Measurements from ENCODE around the gene PDK4.
"Not testable (repeated sequence)": the region's sequence is repeated elsewhere in the genome, so short reads cannot be mapped to it uniquely, and the experiment has no call there.

Gene PDK4

DNA sequence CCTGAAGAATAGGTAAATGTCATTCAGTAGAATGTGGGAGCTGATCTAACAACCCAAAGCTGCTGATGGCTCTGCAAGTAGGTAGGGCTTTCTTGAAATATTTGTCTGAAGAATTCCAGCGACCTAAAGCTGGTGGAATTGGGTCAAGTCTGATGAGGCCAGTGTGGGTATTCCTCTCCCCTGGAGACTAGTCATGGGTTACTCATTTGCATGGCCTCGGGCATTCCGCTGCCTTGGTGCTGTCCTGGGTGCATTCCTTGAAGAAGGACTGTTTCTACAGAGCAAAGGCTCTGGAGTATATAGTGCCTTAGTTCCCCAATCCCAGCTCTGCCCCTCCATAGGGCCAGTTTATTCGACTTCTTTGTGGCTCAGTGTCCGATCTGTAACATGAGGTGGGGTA lies 19.2 kb downstream of the PDK4 start:
- no peak for DNase-seq (ENCODE audit: low read depth, low spot score)

DNA sequence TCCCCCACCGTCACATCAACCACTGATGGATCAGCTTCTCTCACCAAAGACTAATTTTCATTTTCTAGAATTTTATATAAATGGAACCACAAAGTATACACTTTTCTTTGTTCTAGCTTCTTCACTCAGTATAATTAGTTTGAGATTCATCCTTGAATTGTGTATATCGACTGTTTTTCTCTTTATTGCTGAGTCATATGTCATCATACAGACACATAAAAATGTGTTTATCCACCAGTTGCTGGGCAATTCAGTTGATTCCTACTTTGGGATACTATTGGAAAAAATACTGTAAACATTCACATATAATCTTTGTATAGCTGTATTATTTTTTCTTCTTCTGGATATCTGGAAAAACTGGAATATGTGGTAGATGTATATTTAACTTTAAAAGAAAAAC lies 26.6 kb downstream of the PDK4 start:
- DNase-seq (ENCODE audit: low read depth, low spot score), result no peak

- DNase-seq (ENCODE audit: low read depth, low spot score), result no peak
Measured at GRCh38 chr7:95560674-95561073, 35.6 kb downstream of the PDK4 start.

DNA sequence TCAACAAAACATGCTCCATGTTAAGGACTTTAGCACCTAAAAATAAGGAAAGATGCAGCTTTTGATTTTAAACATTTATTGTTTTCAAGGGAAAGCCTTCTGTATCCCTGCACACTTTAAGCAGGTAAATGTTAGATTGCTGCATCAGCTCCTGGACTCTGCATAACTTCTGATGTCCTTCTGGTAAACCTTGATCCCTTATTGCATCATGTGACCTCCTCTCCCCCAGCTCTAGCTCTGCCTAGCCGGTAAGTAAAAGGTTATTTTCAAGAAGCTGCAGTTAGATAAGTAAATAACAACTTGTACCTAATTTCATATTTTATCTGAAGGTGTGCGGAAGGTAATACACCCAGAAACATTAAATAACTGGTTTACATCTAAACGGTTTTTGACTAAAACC lies 37.5 kb downstream of the PDK4 start:
- no peak for DNase-seq (ENCODE audit: low read depth, low spot score)

GRCh38 chr7:95556777-95557176 lies 39.5 kb downstream of the PDK4 start:
- no peak for DNase-seq (ENCODE audit: low read depth, low spot score)

GRCh38 chr7:95553939-95554338 lies 42.4 kb downstream of the PDK4 start:
- no peak for DNase-seq (ENCODE audit: low read depth, low spot score)

DNA sequence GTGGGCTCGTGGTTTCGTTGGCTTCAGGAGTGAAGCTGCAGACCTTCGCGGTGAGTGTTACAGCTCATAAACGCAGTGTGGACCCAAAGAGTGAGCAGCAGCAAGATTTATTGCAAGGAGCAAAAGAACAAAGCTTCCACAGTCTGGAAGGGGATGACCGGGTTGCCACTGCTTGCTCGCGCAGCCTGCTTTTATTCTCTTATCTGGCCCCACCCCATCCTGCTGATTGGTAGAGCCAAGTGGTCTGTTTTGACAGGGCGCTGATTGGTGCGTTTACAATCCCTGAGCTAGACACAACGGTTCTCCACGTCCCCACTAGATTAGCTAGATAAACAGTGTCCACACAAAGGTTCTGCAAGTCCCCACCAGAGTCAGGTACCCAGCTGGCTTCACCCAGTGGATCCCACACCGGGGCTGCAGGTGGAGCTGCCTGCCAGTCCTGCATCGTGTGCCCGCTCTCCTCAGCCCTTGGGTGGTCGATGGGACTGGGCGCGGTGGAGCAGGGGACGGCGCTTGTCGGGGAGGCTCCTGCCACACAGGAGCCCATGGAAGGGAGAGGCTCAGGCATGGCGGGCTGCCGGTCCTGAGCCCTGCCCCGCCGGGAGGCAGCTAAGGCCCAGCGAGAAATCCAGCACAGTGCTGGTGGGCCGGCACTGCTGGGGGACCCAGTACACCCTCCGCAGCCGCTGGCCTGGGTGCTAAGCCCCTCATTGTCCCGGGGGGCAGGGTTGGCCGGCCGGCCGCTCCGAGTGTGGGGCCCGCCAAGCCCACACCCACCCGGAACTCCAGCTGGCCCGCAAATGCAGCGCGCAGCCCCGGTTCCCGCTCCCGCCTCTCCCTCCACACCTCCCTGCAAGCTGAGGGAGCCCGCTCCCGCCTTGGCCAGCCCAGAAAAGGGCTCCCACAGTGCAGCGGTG lies 44.0 kb downstream of the PDK4 start:
- DNase-seq (ENCODE audit: low read depth, low spot score), result not testable (repeated sequence)

DNA sequence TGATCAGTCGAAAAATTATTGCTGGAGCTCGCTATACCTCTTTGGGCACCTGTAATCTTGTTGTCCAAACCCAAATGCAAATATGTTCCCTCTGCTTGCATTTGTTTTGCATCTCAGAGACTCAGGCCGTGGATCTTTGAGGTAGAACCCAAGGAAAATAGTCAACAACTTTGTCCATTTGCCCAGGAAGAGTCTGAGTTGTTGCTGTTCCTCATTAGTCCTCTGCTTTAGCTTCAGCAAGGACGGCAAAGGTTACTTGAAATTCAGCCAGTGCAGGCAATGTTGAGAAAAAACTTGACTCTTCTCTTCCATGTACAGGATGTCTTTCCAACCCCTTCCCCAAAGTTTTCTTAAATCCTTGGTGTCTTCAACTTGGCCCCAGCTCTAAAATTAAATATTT lies 45.8 kb downstream of the PDK4 start:
- no peak for DNase-seq (ENCODE audit: low read depth, low spot score)

GRCh38 chr7:95549818-95550529 lies 46.3 kb downstream of the PDK4 start:
- no peak for DNase-seq (ENCODE audit: low read depth, low spot score)

DNA sequence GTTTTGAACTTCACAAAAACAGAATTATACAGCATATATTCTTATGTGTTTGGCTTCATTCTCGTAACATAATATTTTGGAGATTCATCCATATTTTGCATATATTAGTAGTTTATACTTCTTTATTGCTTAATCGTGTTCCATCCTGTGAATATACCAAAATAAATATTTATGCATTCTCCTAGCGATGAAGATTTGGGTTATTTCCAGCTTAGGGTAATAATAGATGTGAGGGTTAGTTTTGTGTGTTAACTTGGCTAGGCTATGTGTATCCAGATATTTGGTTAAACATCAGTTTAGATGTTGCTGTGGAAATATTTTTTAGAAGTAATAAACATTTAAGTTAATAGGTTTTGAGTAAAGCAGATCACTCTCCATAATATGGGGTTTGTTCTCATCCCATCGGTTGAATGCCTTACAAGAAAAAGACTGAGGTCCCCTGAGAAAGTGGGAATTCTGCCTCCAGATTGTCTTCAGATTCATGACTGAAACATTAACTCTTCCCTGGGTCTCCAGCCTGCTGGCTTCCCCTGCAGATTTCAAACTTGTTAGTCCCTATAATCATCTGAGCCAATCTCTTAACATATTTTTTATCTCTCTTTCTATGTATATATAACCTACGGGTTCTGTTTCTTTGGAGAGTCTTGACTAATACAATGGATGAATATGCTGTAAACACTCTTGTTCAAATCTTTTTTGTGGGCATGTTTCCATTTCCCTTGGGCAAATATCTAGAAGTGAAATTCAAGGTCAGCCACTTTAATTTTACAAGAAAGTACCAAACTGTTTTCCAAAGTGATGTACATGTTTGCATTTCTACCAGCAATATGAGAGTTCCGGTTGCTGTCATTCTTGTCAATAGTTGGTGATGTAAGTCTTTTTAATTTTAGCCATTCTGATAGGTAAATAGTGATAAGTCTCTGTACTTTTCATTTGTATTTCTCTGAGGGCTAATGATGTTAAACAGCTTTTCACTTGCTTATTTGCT lies 48.7 kb downstream of the PDK4 start:
- DNase-seq (ENCODE audit: low read depth, low spot score), result no peak

DNA sequence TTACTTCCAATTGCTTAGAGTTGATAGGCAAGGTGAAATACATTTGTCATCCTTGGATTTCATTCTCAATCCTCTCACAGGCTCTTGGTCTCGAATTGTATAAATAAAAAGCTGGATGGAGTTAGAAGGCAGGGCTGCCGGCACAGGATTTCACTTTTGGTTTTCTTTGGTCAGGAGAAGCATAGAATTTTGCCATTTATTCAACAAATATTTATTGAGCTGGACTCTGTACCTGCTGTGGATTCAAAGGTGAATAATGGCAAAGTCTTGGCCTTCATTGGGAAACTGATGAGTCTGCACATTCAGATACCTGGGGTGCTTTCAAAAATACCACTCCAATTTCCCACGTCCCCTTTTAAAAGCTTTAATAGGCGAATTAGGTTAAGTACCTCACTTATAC lies 49.7 kb downstream of the PDK4 start:
- DNase-seq (ENCODE audit: low read depth, low spot score), result no peak

DNA sequence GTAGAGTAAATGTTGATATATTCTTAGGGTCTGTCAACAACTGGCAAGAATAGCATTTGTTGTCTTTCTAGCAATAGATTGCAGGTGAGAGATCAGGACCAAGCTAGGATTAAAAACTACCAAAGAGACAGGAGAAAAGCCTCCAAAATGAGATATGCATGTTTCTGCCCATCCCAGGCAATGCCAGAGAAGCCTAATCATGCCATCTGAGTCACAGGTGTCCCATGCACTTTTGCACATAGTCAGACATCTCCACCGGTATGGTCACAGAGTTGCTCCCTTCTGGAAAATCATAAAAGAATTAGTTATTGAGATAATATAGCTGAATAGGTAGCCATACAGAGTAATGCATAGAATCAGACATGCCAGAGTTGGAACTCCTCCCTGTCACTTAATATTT lies 50.6 kb downstream of the PDK4 start:
- no peak for DNase-seq (ENCODE audit: low read depth, low spot score)

DNA sequence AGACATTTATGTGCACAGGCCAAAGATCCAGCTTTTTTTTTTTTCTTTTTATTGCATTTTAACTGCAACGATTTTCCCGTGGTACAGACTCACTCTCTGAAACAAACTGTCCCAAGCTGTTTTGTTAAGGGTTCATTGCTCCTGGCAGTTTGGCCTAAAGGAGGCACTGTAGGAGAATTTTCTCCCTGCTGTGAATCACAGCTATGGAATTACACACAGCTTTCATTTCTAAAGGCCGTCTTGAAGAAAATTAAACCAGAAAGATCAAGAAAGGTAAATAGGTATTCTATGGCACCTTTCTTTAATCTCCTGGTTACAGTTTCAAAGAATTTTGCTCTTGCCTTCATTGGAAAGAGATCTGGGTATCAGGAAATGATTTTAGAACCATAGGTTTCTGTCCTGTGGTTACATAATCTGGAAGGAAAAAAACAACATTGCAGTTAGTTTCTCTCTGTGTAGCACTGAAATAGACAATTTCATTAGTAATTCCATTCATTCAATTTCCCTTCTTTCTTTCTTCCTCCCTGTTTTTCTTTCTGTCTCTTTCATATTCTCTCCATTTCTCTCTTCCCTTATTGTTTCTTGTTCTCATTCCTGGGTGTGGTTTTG lies 51.2 kb downstream of the PDK4 start:
- no peak for DNase-seq (ENCODE audit: low read depth, low spot score)

GRCh38 chr7:95544171-95544570 lies 52.1 kb downstream of the PDK4 start:
- DNase-seq (ENCODE audit: low read depth, low spot score), result no peak

DNA sequence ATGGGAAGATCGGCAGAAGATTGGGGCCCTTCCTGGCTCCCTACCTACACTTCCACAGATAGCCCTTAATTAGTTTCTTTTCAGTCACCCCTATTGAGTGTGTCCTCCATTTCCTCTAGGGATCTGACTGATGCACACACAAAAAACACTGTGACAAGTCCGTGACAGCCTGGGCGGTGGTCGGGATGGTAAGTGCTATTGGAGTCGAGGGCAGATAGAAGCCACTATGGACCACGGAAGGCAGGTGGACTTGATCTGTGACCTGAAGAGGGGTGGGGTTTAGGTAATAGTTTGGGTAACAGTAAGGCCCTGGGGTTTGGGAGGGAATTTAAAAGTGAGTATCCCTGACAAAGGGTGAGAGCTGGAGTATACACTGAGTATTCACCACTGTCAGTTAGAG lies 53.0 kb downstream of the PDK4 start:
- DNase-seq (ENCODE audit: low read depth, low spot score), result no peak

DNA sequence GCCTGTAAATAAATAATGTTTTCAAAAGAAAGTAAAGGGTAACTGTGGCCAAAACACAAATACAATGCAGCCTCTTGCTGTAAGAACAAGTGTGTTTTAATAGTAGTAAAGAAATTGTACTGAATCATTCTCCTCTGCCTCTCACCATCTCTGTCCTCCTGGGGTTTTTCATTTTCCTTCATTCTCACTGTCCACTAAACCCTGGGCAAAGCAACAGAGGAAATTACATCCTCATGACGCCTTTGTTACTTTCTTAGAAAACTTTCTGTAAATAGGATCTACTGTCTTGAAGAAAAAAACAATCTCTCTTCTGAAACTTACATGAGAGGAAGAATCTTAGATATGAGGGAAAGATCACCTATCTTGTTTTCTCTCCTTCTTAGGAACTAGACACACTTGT lies 56.0 kb downstream of the PDK4 start:
- no peak for DNase-seq (ENCODE audit: low read depth, low spot score)

DNA sequence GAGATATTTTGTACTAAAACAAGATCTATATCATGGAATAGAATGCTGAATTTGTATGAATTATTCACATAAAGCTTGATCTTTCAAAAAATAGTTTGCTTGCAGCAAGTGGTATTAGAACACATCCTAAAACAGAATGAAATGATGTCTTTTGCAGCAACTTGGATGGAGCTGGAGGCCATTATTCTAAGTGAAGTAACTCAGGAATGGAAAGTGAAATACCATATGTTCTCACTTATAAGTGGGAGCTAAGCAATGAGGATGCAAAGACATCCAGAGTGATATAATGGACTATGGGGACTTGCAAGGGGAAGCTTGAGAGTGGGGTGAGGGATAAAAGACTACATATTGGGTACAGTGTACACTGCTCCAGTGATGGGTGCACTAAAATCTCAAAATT lies 56.9 kb downstream of the PDK4 start:
- no peak for DNase-seq (ENCODE audit: low read depth, low spot score)

DNA sequence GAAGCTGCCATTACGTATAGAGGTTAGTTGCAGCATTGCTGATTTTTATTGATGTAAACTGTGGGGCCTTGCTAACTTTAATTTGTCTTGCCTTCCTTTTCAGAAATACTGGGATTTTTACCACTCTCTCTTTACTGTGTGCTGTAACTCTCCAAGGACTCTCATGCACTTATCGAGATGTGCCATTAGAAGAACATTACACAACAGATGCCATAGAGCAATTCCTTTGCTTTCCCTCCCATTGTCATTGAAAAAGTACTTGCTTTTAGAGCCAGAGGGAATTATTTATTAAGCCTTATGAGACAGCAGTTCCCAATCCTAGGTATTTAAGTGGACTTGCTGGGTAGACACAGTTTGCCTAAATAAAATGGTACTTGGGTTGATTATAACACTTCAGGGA lies 58.8 kb downstream of the PDK4 start:
- no peak for DNase-seq (ENCODE audit: low read depth, low spot score)

DNA sequence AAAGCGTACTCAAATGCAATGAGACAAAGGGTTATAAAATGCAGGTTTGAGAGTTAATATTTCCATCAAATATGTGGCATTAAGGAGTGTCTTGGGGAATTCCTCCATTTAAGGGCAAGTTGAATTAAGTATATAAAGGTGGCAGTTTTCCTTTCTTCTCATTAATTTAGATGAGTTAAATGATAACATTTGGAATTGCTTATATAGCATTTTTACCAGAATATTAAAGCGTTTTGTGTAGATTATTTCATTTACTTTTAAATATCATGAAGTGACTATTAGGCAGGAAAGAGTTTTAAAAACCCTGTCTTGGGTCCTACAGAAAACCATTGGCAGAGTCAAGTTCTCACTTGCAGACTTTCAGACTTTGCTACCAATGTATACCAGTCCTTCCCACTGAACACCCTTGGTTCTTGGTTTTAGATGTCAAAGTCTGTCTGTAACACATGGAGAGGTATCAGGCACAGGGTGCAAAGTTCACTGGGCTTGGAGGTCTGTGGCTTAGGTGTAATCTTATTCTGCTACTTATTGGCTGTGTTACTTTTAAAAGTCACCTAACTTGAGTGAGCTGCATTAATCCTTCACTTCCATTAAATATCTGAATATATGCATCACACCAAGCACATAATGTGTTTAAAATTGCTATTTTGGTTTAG lies 59.5 kb downstream of the PDK4 start:
- DNase-seq (ENCODE audit: low read depth, low spot score), result no peak

DNA sequence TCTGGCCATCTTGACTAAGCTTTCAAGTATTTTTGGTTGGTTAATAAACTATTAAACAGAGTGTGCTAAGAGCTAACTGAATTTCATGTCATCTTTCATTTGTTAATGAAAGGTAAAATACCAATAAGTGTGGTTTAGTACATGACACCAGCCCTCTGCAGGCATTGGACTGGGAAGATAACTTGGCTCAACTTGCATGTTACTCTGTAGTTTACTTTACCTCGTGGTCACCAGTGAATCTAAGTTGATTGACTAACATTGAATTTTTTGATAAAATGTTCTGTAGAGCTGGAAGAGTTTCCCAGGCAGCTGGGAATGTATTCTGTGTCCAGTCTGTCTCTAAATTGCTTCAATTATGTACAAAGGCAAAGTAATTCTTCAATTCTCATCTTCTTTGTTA lies 60.7 kb downstream of the PDK4 start:
- no peak for DNase-seq (ENCODE audit: low read depth, low spot score)

- DNase-seq (ENCODE audit: low read depth, low spot score), result no peak
Measured at GRCh38 chr7:95534796-95535195, 61.5 kb downstream of the PDK4 start.

Measured in iPS DF 19.7 (cell line).